ENCODE results near the gene ZKSCAN3.

DNA sequence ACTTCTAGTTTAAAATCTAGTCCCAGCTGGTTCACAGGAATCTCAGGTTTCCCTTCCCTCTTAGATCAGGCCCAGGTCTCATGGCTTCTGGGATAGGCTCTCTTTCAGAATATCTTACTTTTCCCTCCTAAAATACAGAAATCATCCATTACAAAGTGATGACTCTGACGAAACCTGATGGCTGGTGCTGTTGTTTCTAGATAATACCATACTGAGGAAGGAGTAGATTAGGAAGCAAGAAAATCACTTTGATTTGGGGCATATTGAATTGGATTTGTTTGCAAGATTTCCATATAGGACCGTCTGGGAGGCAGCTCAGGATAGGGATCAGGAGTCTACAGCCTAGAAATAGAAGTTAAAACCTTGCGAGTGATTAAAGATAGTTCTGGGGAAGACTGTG is 3.6 kb downstream of the ZKSCAN3 start:
- no peak for TF ChIP-seq CTCF (IDR thresholded peaks at IDR 0.05)
- TF ChIP-seq ZFX (IDR thresholded peaks at IDR 0.05; ENCODE audit: borderline replicate concordance) = no peak

Measured in 22Rv1 (cell line).